22Rv1 (cell line): ENCODE data around the gene TTC21A.
"Not testable (repeated sequence)": the region's sequence is repeated elsewhere in the genome, so short reads cannot be mapped to it uniquely, and the experiment has no call there.

Experiments
- H3K27ac ChIP-seq: fragments of 450-650 bp; 2 replicates; pipeline ENCODE4 v1.5.1; 2017
- CTCF ChIP-seq: fragments of 450-650 bp; IDR thresholded peaks from 2 replicates; pipeline ENCODE4 v1.5.1; 2017; ENCODE audit warnings: mild to moderate bottlenecking
- ZFX ChIP-seq: fragments of 450-650 bp; IDR thresholded peaks from 2 replicates; pipeline ENCODE4 v1.6.1; 2017; ENCODE audit warnings: antibody characterized with exemption, borderline replicate concordance

The TTC21A gene

GRCh38 chr3:39107388-39108199 is at the start of gene TTC21A, which contains the start of gene GORASP1:
Gene TTC21A (plus strand): TSS chr3:39107680. CDS start chr3:39107838, 158 bp downstream.
Gene GORASP1 (minus strand): TSS chr3:39107627. CDS start chr3:39107541, 86 bp downstream.
- TF ChIP-seq ZFX (no peak), CTCF (no peak; the same call in 1 of the 2 replicates)
- peak within 1 kb of the TSS; percentile 80 for H3K27ac ChIP-seq

GRCh38 chr3:39061228-39061627 is 46.3 kb upstream of the TTC21A start:
- not testable (repeated sequence) for H3K27ac ChIP-seq

GRCh38 chr3:39062180-39062579 is 45.3 kb upstream of the TTC21A start:
- TF ChIP-seq ZFX (no peak), CTCF (no peak)
- no peak overlapping the region for H3K27ac ChIP-seq

GRCh38 chr3:39063143-39063542 is 44.3 kb upstream of the TTC21A start:
- TF ChIP-seq CTCF: no peak
- no peak for TF ChIP-seq ZFX
- H3K27ac ChIP-seq: no peak overlapping the region

- TF ChIP-seq ZFX (no peak), CTCF (no peak)
Observed at GRCh38 chr3:39064646-39065045, 42.8 kb upstream of the TTC21A start.

GRCh38 chr3:39065197-39065596 is 42.3 kb upstream of the TTC21A start:
- no peak overlapping the region for H3K27ac ChIP-seq

More at GRCh38 chr3:39064646-39065045, 42.8 kb upstream of the TTC21A start:
- H3K27ac ChIP-seq: no peak overlapping the region

GRCh38 chr3:39067286-39067685 is 40.2 kb upstream of the TTC21A start:
- no peak overlapping the region for H3K27ac ChIP-seq
- TF ChIP-seq CTCF (no peak), ZFX (no peak)

More at GRCh38 chr3:39065197-39065596, 42.3 kb upstream of the TTC21A start:
- TF ChIP-seq ZFX: no peak
- TF ChIP-seq CTCF: peak; percentile 48
